ENCODE results near the gene EXD3. TPM values are rescaled to one million over a fixed set of nuclear protein-coding genes. Genes with fewer than 3 reads are reported as not detected.

Gene EXD3
- total and polyA plus RNA-seq, 2 of the 13 experiments (the other 11 are each of a cell fraction or from before 2014, with no cell fraction given): 2.7 to 4.8 TPM

DNA sequence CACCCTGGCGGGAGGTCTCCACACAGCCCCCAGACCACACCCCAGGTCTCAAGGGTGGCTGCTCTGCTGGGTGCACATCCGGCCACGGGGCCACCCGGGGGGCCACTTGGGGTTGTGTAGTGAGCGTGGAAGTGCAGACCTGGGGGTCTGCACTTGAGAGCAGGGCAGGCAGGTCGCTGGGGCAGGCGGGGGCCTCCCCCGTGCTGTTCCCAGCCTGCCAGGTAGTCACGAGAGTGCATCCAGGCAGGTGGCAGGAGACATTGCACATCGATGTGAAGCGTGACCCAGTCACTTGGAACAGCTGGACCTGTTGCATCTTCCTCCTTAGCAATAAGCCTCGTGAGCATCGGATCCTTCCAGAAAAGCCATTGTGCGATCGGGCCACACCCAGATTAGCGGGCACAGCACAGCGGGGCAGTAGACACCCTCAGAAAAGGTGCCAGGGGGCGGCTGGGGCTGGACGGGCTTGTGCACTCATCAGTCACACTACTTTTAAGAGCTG lies 23.0 kb upstream of the EXD3 start:
- no peak overlapping the region for H3K27ac ChIP-seq (ENCODE audit: extremely low read length, insufficient read depth, low read length)
- peak; percentile 1; the same call in 1 of the 3 replicates for ATAC-seq
- in situ Hi-C loops (cut with HindIII; ENCODE audit: extremely low pct_ligation_motif_present, low pct_unique_long_range_greater_than_20kb): no loop called here
- BruUV-seq (replicated peaks): no TSS peak
- H3K27me3 ChIP-seq (ENCODE audit: control insufficient read depth in 1 of 2, insufficient read depth in 2 of 2, low read length in 2 of 2): no peaks in the 10 kb centered on the region
- no peak overlapping the region for H2AFZ ChIP-seq (ENCODE audit: low read length)
- H3K36me3 ChIP-seq (replicated peaks in 1 of 2; ENCODE audit: control insufficient read depth in 1 of 2, insufficient read depth in 2 of 2, low read length in 2 of 2): peaks cover 0 to 13% of the 10 kb centered on the region in 2 experiments; a peak in 3 of 5 replicates
- no peak for DNase-seq (ENCODE audit: low spot score)
- no peak for FAIRE-seq
- no peak overlapping the region for H3K9ac ChIP-seq (ENCODE audit: insufficient read depth, low read depth, low read length)
- no peaks in the 10 kb centered on the region for H3K9me3 ChIP-seq (ENCODE audit: low read length)
- peaks cover 7% of the 10 kb centered on the region; the same call in 1 of the 2 replicates for H4K20me1 ChIP-seq (ENCODE audit: insufficient read depth, low read length)
- peaks cover 25% of the 10 kb centered on the region for H3K4me1 ChIP-seq (ENCODE audit: insufficient read depth, low read length)
- POLR2A ChIA-PET: interaction anchor here (3.3 kb wide), 1 partner anchor 23 kb away, joined by 12 read pairs; the partner anchor contains the start of genes EXD3 and NOXA1
- WGBS (ENCODE audit: low lambda C conversion rate): 90% methylated on average over 16 of the region's 19 CpGs
- intact Hi-C loops (cut with micrococcal nuclease; ENCODE audit: unreplicated experiment): loop anchor here (1.0 to 5.0 kb wide), 2 partner anchors 23 to 159 kb away; partner anchors contain the start of genes EXD3 and NOXA1
- no peak overlapping the region for H3K4me3 ChIP-seq (replicated peaks in 1 of 3; ENCODE audit: insufficient read depth in 1 of 3, low read depth in 2 of 3, low read length in 3 of 3)
- H3K79me2 ChIP-seq (ENCODE audit: insufficient read depth, low read length): no peaks in the 10 kb centered on the region
- CTCF ChIA-PET (ENCODE audit: low intra/inter-chr PET ratio, low total read pairs): interaction anchor here (1.4 to 2.5 kb wide), 2 partner anchors 22 to 159 kb away, joined by 6 to 23 read pairs; partner anchors contain the start of genes EXD3 and NOXA1
- H3K4me2 ChIP-seq (ENCODE audit: low read depth, low read length): no peak overlapping the region
- TF ChIP-seq E2F1 (CRISPR knock-in tag; IDR thresholded peaks at IDR 0.05): no peak
- no peak for TF ChIP-seq ZSCAN29 (CRISPR knock-in tag; conservative IDR thresholded peaks at IDR 0.05)
- no peak for TF ChIP-seq ZFAT (CRISPR knock-in tag; conservative IDR thresholded peaks at IDR 0.05)
- no peak for TF ChIP-seq ZBTB7B (CRISPR knock-in tag; IDR thresholded peaks at IDR 0.05)
- no peak for TF ChIP-seq RBM22 (optimal IDR thresholded peaks at IDR 0.05; ENCODE audit: low read length)
- no peak for TF ChIP-seq ZNF607 (CRISPR knock-in tag; IDR thresholded peaks at IDR 0.05; ENCODE audit: borderline replicate concordance)
- no peak for TF ChIP-seq ZNF180 (CRISPR knock-in tag; IDR thresholded peaks at IDR 0.05; ENCODE audit: borderline replicate concordance, low read depth)
- TF ChIP-seq, protein P1, sequence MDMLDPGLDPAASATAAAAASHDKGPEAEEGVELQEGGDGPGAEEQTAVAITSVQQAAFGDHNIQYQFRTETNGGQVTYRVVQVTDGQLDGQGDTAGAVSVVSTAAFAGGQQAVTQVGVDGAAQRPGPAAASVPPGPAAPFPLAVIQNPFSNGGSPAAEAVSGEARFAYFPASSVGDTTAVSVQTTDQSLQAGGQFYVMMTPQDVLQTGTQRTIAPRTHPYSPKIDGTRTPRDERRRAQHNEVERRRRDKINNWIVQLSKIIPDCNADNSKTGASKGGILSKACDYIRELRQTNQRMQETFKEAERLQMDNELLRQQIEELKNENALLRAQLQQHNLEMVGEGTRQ (IDR thresholded peaks at IDR 0.05; ENCODE audit: low read depth, low read length): no peak
- TF ChIP-seq, protein P1 (CRISPR knock-in tag; IDR thresholded peaks at IDR 0.05; ENCODE audit: borderline replicate concordance): no peak
- TF ChIP-seq ZNF18 (CRISPR knock-in tag; IDR thresholded peaks at IDR 0.05; ENCODE audit: insufficient replicate concordance): peak; percentile 10
- no peak for TF ChIP-seq RAD51 (IDR thresholded peaks at IDR 0.05; ENCODE audit: borderline replicate concordance)
- peak; percentile 67 for TF ChIP-seq AGO2 (optimal IDR thresholded peaks at IDR 0.05; ENCODE audit: low read depth, low read length)
- TF ChIP-seq, protein P2, sequence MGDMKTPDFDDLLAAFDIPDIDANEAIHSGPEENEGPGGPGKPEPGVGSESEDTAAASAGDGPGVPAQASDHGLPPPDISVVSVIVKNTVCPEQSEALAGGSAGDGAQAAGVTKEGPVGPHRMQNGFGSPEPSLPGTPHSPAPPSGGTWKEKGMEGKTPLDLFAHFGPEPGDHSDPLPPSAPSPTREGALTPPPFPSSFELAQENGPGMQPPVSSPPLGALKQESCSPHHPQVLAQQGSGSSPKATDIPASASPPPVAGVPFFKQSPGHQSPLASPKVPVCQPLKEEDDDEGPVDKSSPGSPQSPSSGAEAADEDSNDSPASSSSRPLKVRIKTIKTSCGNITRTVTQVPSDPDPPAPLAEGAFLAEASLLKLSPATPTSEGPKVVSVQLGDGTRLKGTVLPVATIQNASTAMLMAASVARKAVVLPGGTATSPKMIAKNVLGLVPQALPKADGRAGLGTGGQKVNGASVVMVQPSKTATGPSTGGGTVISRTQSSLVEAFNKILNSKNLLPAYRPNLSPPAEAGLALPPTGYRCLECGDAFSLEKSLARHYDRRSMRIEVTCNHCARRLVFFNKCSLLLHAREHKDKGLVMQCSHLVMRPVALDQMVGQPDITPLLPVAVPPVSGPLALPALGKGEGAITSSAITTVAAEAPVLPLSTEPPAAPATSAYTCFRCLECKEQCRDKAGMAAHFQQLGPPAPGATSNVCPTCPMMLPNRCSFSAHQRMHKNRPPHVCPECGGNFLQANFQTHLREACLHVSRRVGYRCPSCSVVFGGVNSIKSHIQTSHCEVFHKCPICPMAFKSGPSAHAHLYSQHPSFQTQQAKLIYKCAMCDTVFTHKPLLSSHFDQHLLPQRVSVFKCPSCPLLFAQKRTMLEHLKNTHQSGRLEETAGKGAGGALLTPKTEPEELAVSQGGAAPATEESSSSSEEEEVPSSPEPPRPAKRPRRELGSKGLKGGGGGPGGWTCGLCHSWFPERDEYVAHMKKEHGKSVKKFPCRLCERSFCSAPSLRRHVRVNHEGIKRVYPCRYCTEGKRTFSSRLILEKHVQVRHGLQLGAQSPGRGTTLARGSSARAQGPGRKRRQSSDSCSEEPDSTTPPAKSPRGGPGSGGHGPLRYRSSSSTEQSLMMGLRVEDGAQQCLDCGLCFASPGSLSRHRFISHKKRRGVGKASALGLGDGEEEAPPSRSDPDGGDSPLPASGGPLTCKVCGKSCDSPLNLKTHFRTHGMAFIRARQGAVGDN (CRISPR knock-in tag; IDR thresholded peaks at IDR 0.05): peak; percentile 2
- TF ChIP-seq ZEB1 (IDR thresholded peaks at IDR 0.05; ENCODE audit: insufficient replicate concordance, low read depth): no peak
